Tongue (tissue), 3 donors: ENCODE measurements around the gene ZNF398. TPM values are rescaled to one million over a fixed set of nuclear protein-coding genes. Genes with fewer than 3 reads are reported as not detected.

Source experiments
- DNase-seq: peaks from one replicate; pipeline ENCODE4 v3.0.0-alpha.2; 2015
- small RNA-seq: library from RNA; depleted of rRNA; stranded (forward); fragments of <200 nt; gene quantifications from one replicate; pipeline ENCODE3, GENCODE V24; 2014; ENCODE audit warnings: low replicate concordance
- total RNA-seq: library from RNA; depleted of rRNA; stranded (reverse); fragments of >200 nt; gene quantifications from one replicate; pipeline ENCODE4 v1.2.3, GENCODE V29; 2014

ZNF398 gene
- total RNA-seq, 1 donor from 2014 or later = 17.5 TPM

DNA sequence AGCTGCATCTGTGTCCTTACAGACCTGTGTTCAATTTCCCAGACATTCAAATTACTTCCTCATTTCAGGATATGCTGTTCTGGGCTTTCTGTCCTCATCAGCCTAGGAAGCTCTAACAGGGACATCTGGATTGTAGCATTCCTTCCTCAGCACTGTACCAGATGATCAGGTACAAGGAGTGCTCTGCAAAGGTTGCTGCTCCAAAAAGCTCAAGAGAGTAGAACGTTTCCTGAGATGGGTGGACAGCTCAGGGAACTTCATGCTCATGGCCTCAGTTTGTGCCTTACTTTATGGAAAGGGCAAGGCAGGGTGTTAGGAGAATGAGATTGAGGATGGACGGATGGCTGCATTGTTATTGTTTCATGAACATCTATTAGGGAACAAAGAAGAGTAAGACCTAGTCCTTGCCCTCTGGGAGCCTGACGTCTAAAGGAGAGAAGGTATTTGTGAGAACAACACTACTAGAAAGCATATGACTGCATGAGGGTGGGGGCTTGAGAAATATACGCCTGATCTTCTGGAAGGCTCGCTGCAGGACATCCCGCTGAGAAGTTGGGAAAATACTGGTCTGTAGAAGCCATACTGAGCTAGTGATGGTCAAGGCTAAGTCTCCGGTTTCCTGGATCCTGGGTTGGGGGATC is 81.7 kb downstream of the ZNF398 start:
- peak; percentile 6 for DNase-seq

DNA sequence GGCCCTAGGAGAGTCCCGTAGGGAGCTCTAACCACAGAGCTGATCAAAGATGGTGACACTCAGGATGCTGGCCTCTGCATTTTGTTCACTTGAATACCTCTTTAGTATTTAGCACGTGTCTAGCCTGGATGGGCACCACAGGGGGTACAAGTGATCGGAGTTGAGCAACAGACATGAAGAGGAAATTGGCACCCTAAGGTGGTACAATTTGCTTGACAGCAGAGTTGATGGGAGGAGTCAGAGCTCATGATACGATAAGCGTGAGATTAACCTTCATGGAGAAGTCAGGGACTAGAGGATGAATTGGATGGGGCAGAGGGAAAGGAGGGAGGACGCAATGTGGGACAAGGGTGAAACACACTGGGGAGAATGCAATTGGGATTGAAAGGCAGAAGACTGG is 82.3 kb downstream of the ZNF398 start:
- DNase-seq = no peak

DNA sequence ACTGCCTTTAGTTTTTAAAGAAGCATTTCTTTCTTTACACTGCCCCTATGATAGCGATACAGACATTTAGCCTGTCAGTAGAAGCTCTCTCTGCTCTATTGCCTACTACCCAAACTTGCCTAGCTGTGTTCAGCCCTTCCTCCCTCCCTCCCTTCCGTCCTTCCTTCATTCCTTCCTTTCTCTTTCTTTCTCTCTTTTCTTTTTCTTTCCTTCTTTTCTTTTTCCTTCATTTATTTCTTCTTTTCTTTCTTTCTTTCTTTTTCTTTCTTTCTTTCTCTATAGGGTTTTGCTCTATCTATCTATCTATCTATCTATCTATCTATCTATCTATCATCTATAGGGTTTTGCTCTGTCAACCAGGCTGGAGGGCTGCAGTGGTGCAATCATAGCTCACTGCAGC is 85.1 kb downstream of the ZNF398 start:
- no peak for DNase-seq

Small RNA genes lying within 50 kb of the gene (small RNA-seq; reads per million reads assigned to genes)
- gene AC004890.1 (not detected), gene RN7SL521P (0.11 reads per million)

Other genes with a start within 250 kb of the ZNF398 start
- gene PDIA4, start 118.9 kb upstream of the ZNF398 start, total RNA-seq = 94.8 TPM
- 8.0 TPM for gene ZNF786, start 56.7 kb upstream of the ZNF398 start, total RNA-seq
- 4.7 TPM for gene ZNF425, start 21.1 kb upstream of the ZNF398 start, total RNA-seq
- gene ZNF282, start 48.1 kb downstream of the ZNF398 start, total RNA-seq = 26.2 TPM
- 10.3 TPM for gene ZNF212, start 92.2 kb downstream of the ZNF398 start, total RNA-seq
- 8.5 TPM for gene ZNF783, start 114.7 kb downstream of the ZNF398 start, total RNA-seq